OCI-LY1 (cell line): ENCODE measurements around the gene CASQ1.

Source experiments
- CTCF ChIP-seq: fragments of 200-600 bp; sonication (generic), shearing (Covaris generic); IDR thresholded peaks from 2 replicates; pipeline ENCODE4 v1.5.1; 2017; ENCODE audit warnings: mild to moderate bottlenecking, antibody characterized with exemption, low read length, moderate library complexity, mixed read lengths
- EZH2 ChIP-seq: fragments of 200-600 bp; sonication (generic), shearing (Covaris generic); IDR thresholded peaks from 2 replicates; pipeline ENCODE4 v1.8.0; 2017; ENCODE audit warnings: borderline replicate concordance, mixed run types, mild to moderate bottlenecking, antibody characterized with exemption, low read length, moderate library complexity, mixed read lengths

GRCh38 chr1:160196143-160196542 lies 5.8 kb downstream of the CASQ1 start:
- TF ChIP-seq CTCF (no peak), EZH2 (no peak)
